CD4-positive, alpha-beta memory T cell (primary cell): ENCODE measurements around the gene TARDBP. TPM values are rescaled to one million over a fixed set of nuclear protein-coding genes. Genes with fewer than 3 reads are reported as not detected.

Source experiments
- CTCF ChIA-PET: fragments of 350-600 bp; sonication (Branson Sonifier 250); formaldehyde crosslinking; loops from one replicate; lab custom pipeline; 2021; ENCODE audit warnings: inconsistent platforms; ENCODE audit not compliant: partially characterized antibody; lab: Charles Lee
- POLR2A ChIA-PET: fragments of 350-600 bp; sonication (Branson Sonifier 250); formaldehyde crosslinking; loops from one replicate; lab custom pipeline; 2021; ENCODE audit not compliant: partially characterized antibody; lab: Charles Lee
- DNase-seq, 5 donors: peaks; one replicate each; pipeline versions ENCODE4 v3.0.0 to v3.0.0-alpha.2; 2020 to 2022; ENCODE audit warnings: mixed read lengths in 1 of 5
- H3K27ac ChIP-seq: one replicate; pipeline ENCODE4 v1.7.0; 2013; ENCODE audit warnings: low read depth, low read length
- H3K27me3 ChIP-seq: 2 replicates; pipeline ENCODE4 v1.7.0; 2013; ENCODE audit warnings: mild to moderate bottlenecking, low read length, moderate library complexity; ENCODE audit not compliant: insufficient read depth
- H3K36me3 ChIP-seq: 2 replicates; pipeline ENCODE4 v1.7.0; 2013; ENCODE audit warnings: mild to moderate bottlenecking, low read length, moderate library complexity; ENCODE audit not compliant: insufficient read depth
- H3K4me1 ChIP-seq: 2 replicates; pipeline ENCODE4 v1.7.0; 2013; ENCODE audit warnings: mild to moderate bottlenecking, low read length, moderate library complexity; ENCODE audit not compliant: insufficient read depth
- H3K4me3 ChIP-seq, 2 donors: one replicate each; pipeline ENCODE4 v1.7.0; 2013; ENCODE audit warnings: low read length in 2 of 2, mild to moderate bottlenecking in 1 of 2
- H3K9me3 ChIP-seq, 2 donors: one replicate each; pipeline ENCODE4 v1.7.0; 2013; ENCODE audit warnings: low read length in 2 of 2, control low read depth in 1 of 2; ENCODE audit not compliant: control insufficient read depth in 1 of 2
- H3K27ac Mint-ChIP-seq, 7 donors: one replicate each; pipeline ENCODE4 v1.8.0; 2020 to 2021; ENCODE audit warnings: mixed read lengths in 7 of 7, mild to moderate bottlenecking in 6 of 7, inconsistent platforms in 3 of 7, moderate library complexity in 3 of 7
- H3K27me3 Mint-ChIP-seq, 2 donors: one replicate each; pipeline ENCODE4 v1.8.0; 2020 to 2021; ENCODE audit warnings: mixed read lengths in 2 of 2
- H3K36me3 Mint-ChIP-seq, 2 donors: one replicate each; pipeline ENCODE4 v1.8.0; 2020 to 2021; ENCODE audit warnings: mixed read lengths in 2 of 2, inconsistent platforms in 1 of 2, mild to moderate bottlenecking in 1 of 2
- H3K4me1 Mint-ChIP-seq, 4 donors: one replicate each; pipeline ENCODE4 v1.8.0; 2020 to 2021; ENCODE audit warnings: mixed read lengths in 4 of 4, mild to moderate bottlenecking in 1 of 4
- H3K4me3 Mint-ChIP-seq, 8 donors: one replicate each; pipeline ENCODE4 v1.8.0; 2020 to 2021; ENCODE audit warnings: mixed read lengths in 8 of 8, mild to moderate bottlenecking in 7 of 8, moderate library complexity in 6 of 8, inconsistent platforms in 3 of 8
- H3K9me3 Mint-ChIP-seq, 8 donors: one replicate each; pipeline ENCODE4 v1.8.0; 2020 to 2021; ENCODE audit warnings: mixed read lengths in 8 of 8, mild to moderate bottlenecking in 5 of 8, inconsistent platforms in 3 of 8, moderate library complexity in 1 of 8
- intact Hi-C: fragments of 100-400 bp; cut with micrococcal nuclease; formaldehyde crosslinking; loops from one replicate; pipeline ENCODE4 v1.15.1; 2023
- polyA plus RNA-seq, 2 donors: library from polyadenylated mRNA; unstranded; fragments of 300-500 nt; fragmentation: Illumina TruSeq; gene quantifications; one replicate each; pipeline ENCODE4 v1.2.3, GENCODE V29; 2021
- total RNA-seq, 2 experiments: library from RNA; stranded (reverse); gene quantifications; one replicate each; pipeline ENCODE4 v1.2.3, GENCODE V29; 2021

TARDBP gene
- total and polyA plus RNA-seq, 4 experiments from 2014 or later, result 54.0 to 195 (median 147) TPM

GRCh38 chr1:11041048-11041447 is 28.6 kb downstream of the TARDBP start:
- Histone ChIP-seq H3K36me3 (no peaks in the 10 kb centered on the region), H3K9me3 (no peaks in the 10 kb centered on the region), H3K27ac (no peak overlapping the region), H3K27me3 (no peaks in the 10 kb centered on the region), H3K4me1 (peaks cover 7% of the 10 kb centered on the region), H3K4me3 (no peak overlapping the region)
- intact Hi-C loops, result no loop called here
- POLR2A ChIA-PET, result no interaction called here
- peaks cover 5 to 7% (median 6%) of the 10 kb centered on the region in 4 donors for H3K4me1 Mint-ChIP-seq
- H3K27ac Mint-ChIP-seq, result no peak overlapping the region
- no peaks in the 10 kb centered on the region for H3K36me3 Mint-ChIP-seq
- no peak for DNase-seq
- H3K4me3 Mint-ChIP-seq, result no peak overlapping the region
- H3K27me3 Mint-ChIP-seq, result peaks cover 2 to 4% of the 10 kb centered on the region in 2 donors
- CTCF ChIA-PET, result no interaction called here
- H3K9me3 Mint-ChIP-seq, result no peaks in the 10 kb centered on the region

GRCh38 chr1:11042065-11042464 is 29.6 kb downstream of the TARDBP start:
- ChIA-PET POLR2A (no interaction called here), CTCF (no interaction called here)
- intact Hi-C loops, result no loop called here
- Mint-ChIP-seq H3K27me3 (peaks cover 2 to 4% of the 10 kb centered on the region in 2 donors), H3K4me1 (peaks cover 5 to 7% (median 6%) of the 10 kb centered on the region in 4 donors), H3K4me3 (no peak overlapping the region), H3K9me3 (no peaks in the 10 kb centered on the region), H3K36me3 (no peaks in the 10 kb centered on the region), H3K27ac (no peak overlapping the region)
- Histone ChIP-seq H3K27ac (no peak overlapping the region), H3K27me3 (no peaks in the 10 kb centered on the region), H3K4me1 (peaks cover 7% of the 10 kb centered on the region), H3K9me3 (no peaks in the 10 kb centered on the region), H3K36me3 (no peaks in the 10 kb centered on the region), H3K4me3 (no peak overlapping the region)
- no peak for DNase-seq

DNA sequence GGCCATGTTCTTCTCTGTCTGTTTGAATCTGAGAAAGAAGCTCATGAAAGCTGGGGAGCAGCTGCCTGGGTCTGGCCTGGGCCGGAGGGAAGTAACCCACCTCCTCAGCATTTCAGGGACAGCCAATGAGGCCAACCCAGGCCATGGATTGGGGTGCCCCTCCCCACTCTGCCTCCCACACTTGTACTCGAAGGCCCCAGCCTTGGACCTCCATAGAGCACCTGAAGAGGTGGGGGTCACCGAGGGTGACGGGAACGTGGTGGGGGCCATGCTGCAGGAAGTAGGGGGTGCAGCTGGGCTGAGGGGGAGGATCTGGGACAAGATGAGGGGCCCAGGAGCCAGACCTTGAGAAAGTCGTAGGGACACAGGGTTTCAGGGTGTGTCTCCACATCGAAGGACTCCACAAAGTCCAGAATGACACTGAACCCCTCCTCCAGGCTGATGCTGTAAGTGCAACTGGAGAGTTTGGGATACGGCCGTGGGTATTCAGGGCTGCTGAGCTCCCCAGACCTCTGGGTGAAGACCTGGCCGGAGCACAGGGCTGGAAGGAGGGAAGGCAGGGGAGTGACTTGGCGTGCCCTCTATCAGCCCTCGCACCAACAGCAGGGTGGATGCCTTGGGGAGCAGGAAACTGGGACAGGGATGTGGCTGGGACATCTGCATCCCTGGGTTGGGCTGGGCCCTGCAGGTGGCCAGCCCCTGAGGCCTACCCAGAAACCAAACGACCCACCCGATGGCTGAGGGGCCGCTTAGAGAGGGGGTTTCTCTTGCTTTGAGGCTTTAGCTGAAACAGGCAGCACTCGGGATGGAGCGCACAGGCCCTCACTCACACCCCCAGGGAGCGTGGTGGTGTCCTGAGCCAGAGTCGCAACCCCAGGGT is 30.8 kb downstream of the TARDBP start:
- Mint-ChIP-seq H3K4me3 (no peak overlapping the region), H3K9me3 (no peaks in the 10 kb centered on the region), H3K36me3 (no peaks in the 10 kb centered on the region), H3K27me3 (no peaks in the 10 kb centered on the region), H3K27ac (no peak overlapping the region), H3K4me1 (no peaks in the 10 kb centered on the region)
- no peak for DNase-seq
- ChIA-PET POLR2A (no interaction called here), CTCF (no interaction called here)
- intact Hi-C loops, result no loop called here
- Histone ChIP-seq H3K4me3 (no peak overlapping the region), H3K4me1 (no peaks in the 10 kb centered on the region), H3K36me3 (no peaks in the 10 kb centered on the region), H3K27me3 (no peaks in the 10 kb centered on the region), H3K9me3 (no peaks in the 10 kb centered on the region), H3K27ac (no peak overlapping the region)

GRCh38 chr1:11044086-11044848 is 31.8 kb downstream of the TARDBP start:
- Histone ChIP-seq H3K4me1 (no peaks in the 10 kb centered on the region), H3K27me3 (no peaks in the 10 kb centered on the region), H3K27ac (no peak overlapping the region), H3K9me3 (no peaks in the 10 kb centered on the region), H3K4me3 (no peak overlapping the region), H3K36me3 (no peaks in the 10 kb centered on the region)
- Mint-ChIP-seq H3K27ac (no peak overlapping the region), H3K4me1 (no peaks in the 10 kb centered on the region), H3K9me3 (no peaks in the 10 kb centered on the region), H3K4me3 (no peak overlapping the region), H3K36me3 (no peaks in the 10 kb centered on the region), H3K27me3 (no peaks in the 10 kb centered on the region)
- DNase-seq, result no peak
- ChIA-PET POLR2A (no interaction called here), CTCF (interaction anchor here (3.8 kb wide), 1 partner anchor 7 kb away, joined by 17 read pairs; no protein-coding TSS in a partner anchor)
- intact Hi-C loops, result no loop called here

GRCh38 chr1:11044849-11045427 is 32.5 kb downstream of the TARDBP start:
- POLR2A ChIA-PET, result no interaction called here
- Histone ChIP-seq H3K9me3 (no peaks in the 10 kb centered on the region), H3K4me3 (no peak overlapping the region), H3K4me1 (no peaks in the 10 kb centered on the region), H3K36me3 (no peaks in the 10 kb centered on the region), H3K27ac (no peak overlapping the region), H3K27me3 (no peaks in the 10 kb centered on the region)
- Mint-ChIP-seq H3K36me3 (no peaks in the 10 kb centered on the region), H3K9me3 (no peaks in the 10 kb centered on the region), H3K27ac (no peak overlapping the region), H3K4me1 (no peaks in the 10 kb centered on the region), H3K27me3 (no peaks in the 10 kb centered on the region), H3K4me3 (no peak overlapping the region)
- no peak for DNase-seq
- CTCF ChIA-PET, result interaction anchor here (3.8 kb wide), 1 partner anchor 7 kb away, joined by 17 read pairs; no protein-coding TSS in a partner anchor
- intact Hi-C loops, result no loop called here

- Mint-ChIP-seq H3K27me3 (no peaks in the 10 kb centered on the region), H3K36me3 (no peaks in the 10 kb centered on the region), H3K4me3 (no peak overlapping the region), H3K9me3 (no peaks in the 10 kb centered on the region), H3K27ac (no peak overlapping the region), H3K4me1 (no peaks in the 10 kb centered on the region)
- CTCF ChIA-PET, result interaction anchor here (3.8 kb wide), 1 partner anchor 8 kb away, joined by 17 read pairs; no protein-coding TSS in a partner anchor
- POLR2A ChIA-PET, result interaction anchor here (1.1 kb wide), 1 partner anchor 8 kb away, joined by 3 read pairs; no protein-coding TSS in a partner anchor
- Histone ChIP-seq H3K27me3 (no peaks in the 10 kb centered on the region), H3K4me3 (no peak overlapping the region), H3K4me1 (no peaks in the 10 kb centered on the region), H3K27ac (no peak overlapping the region), H3K9me3 (no peaks in the 10 kb centered on the region), H3K36me3 (no peaks in the 10 kb centered on the region)
- intact Hi-C loops, result no loop called here
- no peak for DNase-seq
Measured at GRCh38 chr1:11045428-11046269, 33.2 kb downstream of the TARDBP start.
